K562 (cell line): ENCODE measurements around the gene PSMG3.

Experiments used
- ATF1 ChIP-seq, 2 experiments: fragments of 450-650 bp in 1 of 2; IDR thresholded peaks; 2 replicates each; pipeline ENCODE4 v1.6.1; 2016; ENCODE audit warnings: missing compliant biosample characterization in 1 of 2, missing genetic modification characterization in 1 of 2
- HDAC1 ChIP-seq, 2 experiments: fragments of 450-650 bp; IDR thresholded peaks; 2 replicates each; pipeline ENCODE4 v1.6.1; 2016 to 2017; ENCODE audit warnings: inconsistent platforms in 1 of 2, mild to moderate bottlenecking in 1 of 2, moderate library complexity in 1 of 2
- HNRNPK ChIP-seq: fragments of 200-400 bp; formaldehyde crosslinking; IDR thresholded peaks from one replicate; pipeline ENCODE4 v1.6.1; 2018; ENCODE audit warnings: mild to moderate bottlenecking, low read depth, low read length; ENCODE audit not compliant: poor library complexity, severe bottlenecking
- JUND ChIP-seq, 2 experiments: IDR thresholded peaks; 2 replicates in 1 of 2; 3 replicates in 1 of 2; pipeline ENCODE4 v1.6.1; 2011; ENCODE audit warnings: borderline replicate concordance in 2 of 2, low read depth in 2 of 2, low read length in 2 of 2, improper control_type of control experiment in 1 of 2, missing biosample characterization in 1 of 2, missing genetic modification characterization in 1 of 2, missing genetic modification reagents in 1 of 2
- PCBP2 ChIP-seq: fragments of 200-400 bp; formaldehyde crosslinking; IDR thresholded peaks from 2 replicates; pipeline ENCODE4 v1.6.1; 2018; ENCODE audit warnings: low read length, low read depth, mild to moderate bottlenecking, moderate library complexity; ENCODE audit not compliant: poor library complexity, severe bottlenecking
- POLR2A ChIP-seq: fragments of 450-650 bp; conservative IDR thresholded peaks from 2 replicates; pipeline ENCODE4 v1.6.1; 2016
- POLR2AphosphoS5 ChIP-seq: IDR thresholded peaks from 2 replicates; pipeline ENCODE4 v1.6.1; 2011; ENCODE audit warnings: mild to moderate bottlenecking, low read depth, low read length, moderate library complexity; ENCODE audit not compliant: control insufficient read depth, insufficient read depth
- ZNF431 ChIP-seq: sonication (generic); formaldehyde crosslinking; IDR thresholded peaks from 2 replicates; pipeline ENCODE4 v1.8.0; 2022; ENCODE audit warnings: mild to moderate bottlenecking, missing genetic modification reagents
- TF ChIP-seq, protein P1 (sequence below), 2 experiments: IDR thresholded peaks; 2 replicates each; pipeline ENCODE4 v1.6.1; 2012; ENCODE audit warnings: improper control_type of control experiment in 2 of 2, low read depth in 2 of 2, low read length in 2 of 2, borderline replicate concordance in 1 of 2

DNA sequence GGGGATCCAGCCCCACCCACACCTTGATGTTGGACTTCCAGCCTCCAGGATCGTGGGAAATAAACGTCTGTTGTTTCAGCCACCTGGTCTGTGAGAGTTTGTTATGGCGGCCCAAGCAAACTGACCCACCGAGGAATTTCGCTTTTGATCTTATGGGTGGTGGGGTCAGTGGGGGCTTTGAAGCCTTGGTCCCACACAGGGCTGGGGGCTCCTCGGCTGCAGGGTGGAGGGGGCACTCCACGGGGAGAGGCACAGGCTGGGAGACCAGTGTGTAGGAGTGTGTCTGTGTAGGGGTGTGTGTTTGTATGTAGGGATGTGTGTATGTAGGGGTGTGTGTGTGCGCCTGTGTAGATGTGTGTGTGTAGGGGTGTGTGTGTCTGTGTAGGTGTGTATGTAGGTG, 48.1 kb upstream of the PSMG3 start:
- TF ChIP-seq POLR2AphosphoS5, result no peak
- no peak for TF ChIP-seq ZNF431 (CRISPR knock-in tag)
- TF ChIP-seq HNRNPK, result no peak
- TF ChIP-seq PCBP2, result no peak
- no peak for TF ChIP-seq JUND (IDR thresholded peaks at IDR 0.05; ENCODE audit: borderline replicate concordance, low read depth, low read length)
- no peak for TF ChIP-seq JUND (tag; IDR thresholded peaks at IDR 0.05; ENCODE audit: borderline replicate concordance, low read depth, low read length)
- no peak for TF ChIP-seq POLR2A
- no peak for TF ChIP-seq ATF1 (CRISPR knock-in tag; IDR thresholded peaks at IDR 0.05)
- TF ChIP-seq ATF1 (tag; IDR thresholded peaks at IDR 0.05), result no peak
- TF ChIP-seq, protein P1, sequence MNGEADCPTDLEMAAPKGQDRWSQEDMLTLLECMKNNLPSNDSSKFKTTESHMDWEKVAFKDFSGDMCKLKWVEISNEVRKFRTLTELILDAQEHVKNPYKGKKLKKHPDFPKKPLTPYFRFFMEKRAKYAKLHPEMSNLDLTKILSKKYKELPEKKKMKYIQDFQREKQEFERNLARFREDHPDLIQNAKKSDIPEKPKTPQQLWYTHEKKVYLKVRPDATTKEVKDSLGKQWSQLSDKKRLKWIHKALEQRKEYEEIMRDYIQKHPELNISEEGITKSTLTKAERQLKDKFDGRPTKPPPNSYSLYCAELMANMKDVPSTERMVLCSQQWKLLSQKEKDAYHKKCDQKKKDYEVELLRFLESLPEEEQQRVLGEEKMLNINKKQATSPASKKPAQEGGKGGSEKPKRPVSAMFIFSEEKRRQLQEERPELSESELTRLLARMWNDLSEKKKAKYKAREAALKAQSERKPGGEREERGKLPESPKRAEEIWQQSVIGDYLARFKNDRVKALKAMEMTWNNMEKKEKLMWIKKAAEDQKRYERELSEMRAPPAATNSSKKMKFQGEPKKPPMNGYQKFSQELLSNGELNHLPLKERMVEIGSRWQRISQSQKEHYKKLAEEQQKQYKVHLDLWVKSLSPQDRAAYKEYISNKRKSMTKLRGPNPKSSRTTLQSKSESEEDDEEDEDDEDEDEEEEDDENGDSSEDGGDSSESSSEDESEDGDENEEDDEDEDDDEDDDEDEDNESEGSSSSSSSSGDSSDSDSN (IDR thresholded peaks at IDR 0.05; ENCODE audit: borderline replicate concordance in 1 of 2, low read depth in 2 of 2, low read length in 2 of 2), result no peak
- no peak for TF ChIP-seq HDAC1 (IDR thresholded peaks at IDR 0.05)
